ENCODE measurements around the gene SLC30A3.

The SLC30A3 gene

DNA sequence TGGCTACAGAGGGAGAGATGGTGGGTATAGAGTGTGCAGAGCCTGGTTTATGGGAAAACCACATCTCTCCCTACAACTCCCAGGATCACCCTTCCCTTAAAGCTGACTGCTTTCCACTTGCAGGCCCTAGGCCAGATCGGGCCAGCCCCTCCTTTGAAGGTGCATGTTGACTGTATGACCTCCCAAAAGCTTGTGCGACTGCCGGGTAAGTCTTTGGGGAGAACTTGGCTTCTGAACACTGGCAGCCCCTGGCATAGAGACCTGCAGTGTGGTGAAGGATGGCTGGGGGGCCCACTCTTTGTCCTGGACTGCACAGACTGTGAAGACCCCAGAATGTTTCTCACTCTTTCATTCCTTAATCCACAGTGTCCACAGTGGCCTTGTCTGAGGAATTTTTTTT is 26.2 kb downstream of the SLC30A3 start:
- H3K27me3 ChIP-seq = no peaks in the 10 kb centered on the region
- no peak overlapping the region for H3K4me3 ChIP-seq
- H3K9me3 ChIP-seq (replicated peaks in 1 of 11) = no peaks in the 10 kb centered on the region
- peaks cover 0 to 13% (median 8%) of the 10 kb centered on the region in 10 experiments; a peak in 15 of 20 replicates for H3K4me1 ChIP-seq
- no peak overlapping the region for H3K4me2 ChIP-seq
- peaks cover 98 to 100% (median 100%) of the 10 kb centered on the region in 11 experiments for H3K36me3 ChIP-seq
- no peak overlapping the region for H3K9ac ChIP-seq
- H3K27ac ChIP-seq = no peak overlapping the region
- H4K20me1 ChIP-seq = peaks cover 0 to 95% (median 18%) of the 10 kb centered on the region in 11 experiments; a peak in 12 of 22 replicates
- TF ChIP-seq Cebpa-rat (IDR thresholded peaks at IDR 0.05) = no peak

- Histone ChIP-seq H3K4me1 (peaks cover 0 to 13% (median 11%) of the 10 kb centered on the region in 10 experiments; a peak in 15 of 20 replicates), H4K20me1 (peaks cover 0 to 94% (median 15%) of the 10 kb centered on the region in 11 experiments; a peak in 11 of 22 replicates), H3K9me3 (replicated peaks in 1 of 11) (no peaks in the 10 kb centered on the region), H3K27ac (no peak overlapping the region), H3K36me3 (peaks cover 98 to 100% (median 100%) of the 10 kb centered on the region in 11 experiments), H3K4me3 (no peak overlapping the region), H3K9ac (no peak overlapping the region), H3K4me2 (no peak overlapping the region), H3K27me3 (no peaks in the 10 kb centered on the region)
- TF ChIP-seq Cebpa-rat (IDR thresholded peaks at IDR 0.05) = no peak
Observed at GRCh38 chr2:27236136-27236535, 26.7 kb downstream of the SLC30A3 start.

DNA sequence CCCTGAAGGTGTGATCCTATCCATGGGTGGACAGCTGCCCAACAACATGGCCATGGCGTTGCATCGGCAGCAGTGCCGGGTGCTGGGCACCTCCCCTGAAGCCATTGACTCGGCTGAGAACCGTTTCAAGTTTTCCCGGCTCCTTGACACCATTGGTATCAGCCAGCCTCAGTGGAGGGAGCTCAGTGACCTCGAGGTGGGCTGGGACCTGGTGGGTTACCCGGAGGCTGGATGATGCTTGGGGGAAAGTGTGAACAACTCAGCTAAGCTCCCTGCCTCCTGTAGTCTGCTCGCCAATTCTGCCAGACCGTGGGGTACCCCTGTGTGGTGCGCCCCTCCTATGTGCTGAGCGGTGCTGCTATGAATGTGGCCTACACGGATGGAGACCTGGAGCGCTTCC is 29.5 kb downstream of the SLC30A3 start:
- Histone ChIP-seq H3K4me1 (peaks cover 0 to 28% (median 23%) of the 10 kb centered on the region in 10 experiments; a peak in 15 of 20 replicates), H3K4me2 (no peak overlapping the region), H3K9me3 (replicated peaks in 1 of 11) (no peaks in the 10 kb centered on the region), H4K20me1 (peaks cover 0 to 67% (median 16%) of the 10 kb centered on the region in 11 experiments; a peak in 9 of 22 replicates), H3K27me3 (no peaks in the 10 kb centered on the region), H3K4me3 (no peak overlapping the region), H3K27ac (no peak overlapping the region), H3K36me3 (peaks cover 97 to 100% (median 100%) of the 10 kb centered on the region in 11 experiments), H3K9ac (no peak overlapping the region)
- TF ChIP-seq Cebpa-rat (IDR thresholded peaks at IDR 0.05) = no peak

- peaks cover 97 to 100% (median 99%) of the 10 kb centered on the region in 11 experiments for H3K36me3 ChIP-seq
Observed at GRCh38 chr2:27231921-27232320, 30.9 kb downstream of the SLC30A3 start.

DNA sequence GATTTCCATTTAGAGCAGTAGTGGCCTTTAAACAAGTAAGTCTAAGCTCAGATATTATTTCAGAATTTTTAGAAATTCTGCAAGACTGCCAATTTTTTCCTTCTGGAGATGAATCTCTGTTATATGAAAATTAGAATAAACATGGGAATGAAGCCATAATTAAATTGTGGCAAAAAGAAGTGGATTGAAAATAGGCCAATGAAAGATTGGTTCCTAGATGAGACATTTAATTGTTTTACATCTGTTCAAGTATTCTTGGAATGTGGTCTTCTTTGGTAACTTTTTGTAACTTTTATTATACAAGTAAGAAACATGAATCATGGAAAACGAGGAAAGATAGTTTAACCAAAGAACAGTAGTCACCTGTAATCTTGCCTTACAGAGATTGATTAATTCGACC is 35.3 kb downstream of the SLC30A3 start:
- peaks cover 0 to 32% (median 14%) of the 10 kb centered on the region in 11 experiments; a peak in 10 of 22 replicates for H4K20me1 ChIP-seq
- H3K9ac ChIP-seq = 0 out of 22 replicates have a peak overlapping the region, but pooled peaks of 1 of the 11 experiments have one; percentile 16
- H3K36me3 ChIP-seq = peaks cover 97 to 100% (median 99%) of the 10 kb centered on the region in 11 experiments
- no peak for TF ChIP-seq Cebpa-rat (IDR thresholded peaks at IDR 0.05)
- H3K27ac ChIP-seq = no peak overlapping the region
- H3K4me1 ChIP-seq = peaks cover 0 to 28% (median 23%) of the 10 kb centered on the region in 10 experiments; a peak in 15 of 20 replicates
- H3K4me3 ChIP-seq = no peak overlapping the region
- H3K27me3 ChIP-seq = no peaks in the 10 kb centered on the region
- H3K9me3 ChIP-seq (replicated peaks in 1 of 11) = no peaks in the 10 kb centered on the region
- no peak overlapping the region for H3K4me2 ChIP-seq

More at GRCh38 chr2:27231921-27232320, 30.9 kb downstream of the SLC30A3 start:
- Histone ChIP-seq H3K4me1 (peaks cover 0 to 28% (median 23%) of the 10 kb centered on the region in 10 experiments; a peak in 15 of 20 replicates), H3K9me3 (replicated peaks in 1 of 11) (no peaks in the 10 kb centered on the region), H3K4me3 (no peak overlapping the region), H3K27ac (peak overlapping the region in 6 of 11 experiments; percentile 4 to 74 (median 58); a peak in 7 of 22 replicates), H3K4me2 (peak overlapping the region in 7 of 11 experiments; percentile 54 to 94 (median 75); a peak in 14 of 22 replicates), H3K27me3 (no peaks in the 10 kb centered on the region), H3K9ac (peak overlapping the region in 5 of 11 experiments; percentile 2 to 42 (median 32); a peak in 7 of 22 replicates), H4K20me1 (peaks cover 0 to 53% (median 11%) of the 10 kb centered on the region in 11 experiments; a peak in 10 of 22 replicates)
- TF ChIP-seq Cebpa-rat (IDR thresholded peaks at IDR 0.05) = no peak

DNA sequence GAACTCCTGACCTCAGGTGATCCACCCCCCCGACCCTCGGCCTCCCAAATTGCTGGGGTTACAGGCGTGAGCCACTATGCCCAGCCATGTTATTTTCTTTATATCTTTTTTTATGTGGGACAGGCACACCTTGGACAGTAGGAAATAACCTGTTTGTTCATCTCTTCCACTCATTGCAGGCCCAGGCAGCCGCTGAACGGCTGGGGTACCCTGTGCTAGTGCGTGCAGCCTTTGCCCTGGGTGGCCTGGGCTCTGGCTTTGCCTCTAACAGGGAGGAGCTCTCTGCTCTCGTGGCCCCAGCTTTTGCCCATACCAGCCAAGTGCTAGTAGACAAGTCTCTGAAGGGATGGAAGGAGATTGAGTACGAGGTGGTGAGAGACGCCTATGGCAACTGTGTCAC is 37.3 kb downstream of the SLC30A3 start:
- no peak overlapping the region for H3K4me2 ChIP-seq
- no peak overlapping the region for H3K27ac ChIP-seq
- H3K36me3 ChIP-seq = peaks cover 93 to 100% (median 100%) of the 10 kb centered on the region in 11 experiments
- no peak overlapping the region for H3K9ac ChIP-seq
- H3K27me3 ChIP-seq = no peaks in the 10 kb centered on the region
- H3K4me3 ChIP-seq = no peak overlapping the region
- H3K4me1 ChIP-seq = peaks cover 0 to 8% (median 7%) of the 10 kb centered on the region in 10 experiments; a peak in 12 of 20 replicates
- TF ChIP-seq Cebpa-rat (IDR thresholded peaks at IDR 0.05) = no peak
- peaks cover 0 to 19% (median under 1%) of the 10 kb centered on the region in 11 experiments; a peak in 5 of 22 replicates for H4K20me1 ChIP-seq
- no peaks in the 10 kb centered on the region for H3K9me3 ChIP-seq (replicated peaks in 1 of 11)

DNA sequence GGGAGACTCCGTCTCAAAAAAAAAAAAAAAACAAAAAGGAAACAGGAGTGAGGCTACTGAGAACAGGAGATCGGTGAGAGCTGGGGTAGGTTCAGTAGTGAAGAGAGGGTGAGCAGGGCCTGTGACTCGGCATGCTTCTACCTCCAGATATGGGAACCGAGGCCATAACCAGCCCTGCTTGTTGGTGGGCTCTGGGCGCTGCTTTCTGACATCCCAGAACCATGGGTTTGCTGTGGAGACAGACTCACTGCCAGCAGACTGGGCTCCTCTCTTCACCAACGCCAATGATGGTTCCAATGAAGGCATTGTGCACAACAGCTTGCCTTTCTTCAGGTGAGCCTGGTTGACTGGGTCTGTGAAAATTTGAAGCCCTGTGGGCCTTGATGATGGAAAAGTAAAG is 39.4 kb downstream of the SLC30A3 start:
- peaks cover 5 to 13% (median 8%) of the 10 kb centered on the region in 10 experiments for H3K4me1 ChIP-seq
- TF ChIP-seq Cebpa-rat (IDR thresholded peaks at IDR 0.05) = no peak
- no peaks in the 10 kb centered on the region for H3K9me3 ChIP-seq (replicated peaks in 1 of 11)
- peaks cover 0 to 19% (median 0%) of the 10 kb centered on the region in 11 experiments; a peak in 5 of 22 replicates for H4K20me1 ChIP-seq
- no peak overlapping the region for H3K9ac ChIP-seq
- no peak overlapping the region for H3K27ac ChIP-seq
- no peaks in the 10 kb centered on the region for H3K27me3 ChIP-seq
- no peak overlapping the region for H3K4me3 ChIP-seq
- no peak overlapping the region for H3K4me2 ChIP-seq
- peaks cover 80 to 100% (median 98%) of the 10 kb centered on the region in 11 experiments for H3K36me3 ChIP-seq

- Histone ChIP-seq H3K36me3 (peaks cover 70 to 93% (median 88%) of the 10 kb centered on the region in 11 experiments), H3K9ac (no peak overlapping the region), H3K4me1 (peaks cover 12 to 23% (median 15%) of the 10 kb centered on the region in 10 experiments), H3K9me3 (replicated peaks in 1 of 11) (no peaks in the 10 kb centered on the region), H3K27me3 (no peaks in the 10 kb centered on the region), H3K4me2 (no peak overlapping the region), H3K27ac (no peak overlapping the region), H4K20me1 (peaks cover 0 to 19% (median 0%) of the 10 kb centered on the region in 11 experiments; a peak in 5 of 22 replicates), H3K4me3 (no peak overlapping the region)
- TF ChIP-seq Cebpa-rat (IDR thresholded peaks at IDR 0.05) = no peak
Observed at GRCh38 chr2:27222407-27222806, 40.4 kb downstream of the SLC30A3 start.

GRCh38 chr2:27221166-27221565 is 41.7 kb downstream of the SLC30A3 start:
- Histone ChIP-seq H3K27me3 (no peaks in the 10 kb centered on the region), H3K9ac (no peak overlapping the region), H3K4me2 (no peak overlapping the region), H3K4me1 (peaks cover 15 to 29% (median 21%) of the 10 kb centered on the region in 10 experiments), H3K4me3 (no peak overlapping the region), H3K36me3 (peaks cover 58 to 87% (median 76%) of the 10 kb centered on the region in 11 experiments), H4K20me1 (peaks cover 0 to 12% (median 0%) of the 10 kb centered on the region in 11 experiments; a peak in 3 of 22 replicates), H3K27ac (no peak overlapping the region), H3K9me3 (replicated peaks in 1 of 11) (no peaks in the 10 kb centered on the region)
- no peak for TF ChIP-seq Cebpa-rat (IDR thresholded peaks at IDR 0.05)
